Stomach (tissue), 9 donors: ENCODE measurements around the gene RDH16. TPM values are rescaled to one million over a fixed set of nuclear protein-coding genes. Genes with fewer than 3 reads are reported as not detected.
"Not testable (repeated sequence)": the region's sequence is repeated elsewhere in the genome, so short reads cannot be mapped to it uniquely, and the experiment has no call there.

ENCODE experiments used
- DNase-seq, 2 donors: peaks; one replicate each; pipeline versions ENCODE4 v3.0.0 to v3.0.0-alpha.2; 2013 to 2019
- H3K27ac ChIP-seq, 5 donors: fragments of 200-600 bp in 4 of 5; sonication (generic) in 4 of 5; one replicate each; pipeline ENCODE4 v1.5.1; 2013 to 2019; ENCODE audit warnings: mild to moderate bottlenecking in 1 of 5, moderate library complexity in 1 of 5
- H3K27me3 ChIP-seq, 3 donors: fragments of 200-600 bp; sonication (generic); one replicate each; pipeline ENCODE4 v1.5.1; 2017 to 2019; ENCODE audit warnings: mixed run types in 1 of 3
- H3K36me3 ChIP-seq, 4 donors: fragments of 200-600 bp; sonication (generic); 1 replicate in 3 of 4; 2 replicates in 1 of 4; pipeline ENCODE4 v1.5.1; 2016 to 2019
- H3K4me1 ChIP-seq, 4 donors: fragments of 200-600 bp; sonication (generic); one replicate each; pipeline ENCODE4 v1.5.1; 2016 to 2019
- H3K4me3 ChIP-seq, 4 donors: fragments of 200-600 bp; sonication (generic) in 3 of 4; one replicate each; pipeline ENCODE4 v1.5.1; 2016 to 2019; ENCODE audit warnings: mild to moderate bottlenecking in 1 of 4
- H3K9me3 ChIP-seq, 4 donors: fragments of 200-600 bp; sonication (generic); one replicate each; pipeline ENCODE4 v1.5.1; 2016 to 2019
- CTCF ChIP-seq, 7 experiments: fragments of 450-650 bp in 4 of 7; fragments of 200-600 bp in 3 of 7; sonication (generic) in 3 of 7; IDR thresholded peaks; one replicate each; pipeline ENCODE4 v1.5.1; 2016 to 2019; ENCODE audit warnings: antibody characterized with exemption in 7 of 7, control low read depth in 2 of 7, mild to moderate bottlenecking in 1 of 7
- EP300 ChIP-seq: sonication (generic); formaldehyde crosslinking; IDR thresholded peaks from one replicate; pipeline ENCODE4 v1.6.1; 2017; ENCODE audit warnings: antibody characterized with exemption
- POLR2A ChIP-seq, 4 donors: fragments of 450-650 bp; IDR thresholded peaks; one replicate each; pipeline ENCODE4 v1.6.1; 2016; ENCODE audit warnings: antibody characterized with exemption in 4 of 4, control low read depth in 2 of 4, mild to moderate bottlenecking in 1 of 4, moderate library complexity in 1 of 4
- POLR2AphosphoS5 ChIP-seq, 3 donors: sonication (generic); formaldehyde crosslinking; IDR thresholded peaks; one replicate each; pipeline ENCODE4 v1.6.1; 2016; ENCODE audit warnings: antibody characterized with exemption in 3 of 3
- WGBS, 5 donors: extraction: QIAGEN DNeasy Blood & Tissue Kit in 3 of 5; methylation state at CpG; one replicate each; pipeline versions ENCODE4 v1.1.5 to v1.1.7; 2013 to 2018; 5-methylcytosine and 5-hydroxymethylcytosine counted together
- intact Hi-C: fragments of 100-400 bp; cut with DNase I; formaldehyde crosslinking; loops from one replicate; pipeline ENCODE4 v1.15.1; 2023; ENCODE audit warnings: low total_unique reads
- polyA plus RNA-seq, 3 donors: library from polyadenylated mRNA; stranded (reverse); fragments of 200-250 nt; gene quantifications; one replicate each; pipeline ENCODE4 v1.2.3, GENCODE V29; 2013
- total RNA-seq, 5 donors: library from RNA; depleted of rRNA; stranded (reverse); fragments of >200 nt; gene quantifications; one replicate each; pipeline versions ENCODE4 v1.1.0 to v1.2.3, GENCODE V29; 2014 to 2016
- donor health status: healthy with polysubstance abuse.
- donor health status: Bipolar disorder and iron deficiency.
- donor health status: healthy.

The RDH16 gene
- total and polyA plus RNA-seq, 8 donors = 0.37 to 1.0 (median 0.68) TPM; not detected in 5

- no peak for DNase-seq
- Histone ChIP-seq H3K27ac (no peak overlapping the region), H3K4me1 (no peaks in the 10 kb centered on the region), H3K9me3 (no peaks in the 10 kb centered on the region), H3K4me3 (no peak overlapping the region), H3K27me3 (no peaks in the 10 kb centered on the region), H3K36me3 (no peaks in the 10 kb centered on the region)
- intact Hi-C loops = no loop called here
- no peak for TF ChIP-seq POLR2A (IDR thresholded peaks at IDR 0.05)
- TF ChIP-seq EP300 = no peak
- TF ChIP-seq CTCF (IDR thresholded peaks at IDR 0.05) = no peak
- no peak for TF ChIP-seq POLR2AphosphoS5 (IDR thresholded peaks at IDR 0.05)
- 92 to 98% (median 96%) methylated on average over 6 of the region's 6 CpGs for WGBS, 5 donors
Measured at GRCh38 chr12:56980268-56980667, 22.9 kb upstream of the RDH16 start.

GRCh38 chr12:56979628-56980027 is 22.2 kb upstream of the RDH16 start:
- H3K27me3 ChIP-seq = no peaks in the 10 kb centered on the region
- 94 to 100% (median 96%) methylated on average over 3 of the region's 3 CpGs for WGBS, 5 donors
- no peak overlapping the region for H3K4me3 ChIP-seq
- no peak for DNase-seq
- no peaks in the 10 kb centered on the region for H3K4me1 ChIP-seq
- intact Hi-C loops = no loop called here
- no peaks in the 10 kb centered on the region for H3K36me3 ChIP-seq
- no peak overlapping the region for H3K27ac ChIP-seq
- TF ChIP-seq CTCF (IDR thresholded peaks at IDR 0.05) (no peak), POLR2A (IDR thresholded peaks at IDR 0.05) (no peak), EP300 (no peak), POLR2AphosphoS5 (IDR thresholded peaks at IDR 0.05) (no peak)
- H3K9me3 ChIP-seq = no peaks in the 10 kb centered on the region

- no peaks in the 10 kb centered on the region for H3K9me3 ChIP-seq
- no peak for TF ChIP-seq POLR2A (IDR thresholded peaks at IDR 0.05)
- no peak for TF ChIP-seq POLR2AphosphoS5 (IDR thresholded peaks at IDR 0.05)
- no peak for TF ChIP-seq CTCF (IDR thresholded peaks at IDR 0.05)
- no peak for TF ChIP-seq EP300
- no peak overlapping the region for H3K4me3 ChIP-seq
- no peak for DNase-seq
- H3K4me1 ChIP-seq = no peaks in the 10 kb centered on the region
- no peaks in the 10 kb centered on the region for H3K36me3 ChIP-seq
- no peaks in the 10 kb centered on the region for H3K27me3 ChIP-seq
- WGBS, 5 donors = 77 to 95% (median 79%) methylated on average over 3 of the region's 3 CpGs
- no peak overlapping the region for H3K27ac ChIP-seq
- intact Hi-C loops = no loop called here
Measured at GRCh38 chr12:56978397-56979138, 21.2 kb upstream of the RDH16 start.

- H3K4me3 ChIP-seq, H3K27ac ChIP-seq, DNase-seq, H3K27me3 ChIP-seq, intact Hi-C loops, H3K36me3 ChIP-seq, H3K4me1 ChIP-seq, H3K9me3 ChIP-seq: not testable (repeated sequence)
- WGBS, 5 donors = 75 to 92% (median 85%) methylated on average over 4 of the region's 4 CpGs
Measured at GRCh38 chr12:56977361-56977760, 20.0 kb upstream of the RDH16 start.

- WGBS, 5 donors = 76 to 97% (median 90%) methylated on average over 3 of the region's 3 CpGs
- not testable (repeated sequence) for H3K27me3 ChIP-seq, DNase-seq
Measured at GRCh38 chr12:56974224-56974623, 16.8 kb upstream of the RDH16 start.

GRCh38 chr12:56968910-56969309 is 11.5 kb upstream of the RDH16 start:
- H3K4me1 ChIP-seq, intact Hi-C loops, H3K36me3 ChIP-seq, DNase-seq, H3K27me3 ChIP-seq, H3K27ac ChIP-seq, H3K4me3 ChIP-seq: not testable (repeated sequence)
- 64 to 77% (median 69%) methylated on average over 6 of the region's 6 CpGs for WGBS, 5 donors
- peaks cover 0 to 11% (median 8%) of the 10 kb centered on the region in 4 donors for H3K9me3 ChIP-seq

More at GRCh38 chr12:56974224-56974623, 16.8 kb upstream of the RDH16 start:
- H3K4me3 ChIP-seq, H3K27ac ChIP-seq, H3K9me3 ChIP-seq, H3K4me1 ChIP-seq, H3K36me3 ChIP-seq, intact Hi-C loops: not testable (repeated sequence)

- H3K27ac ChIP-seq, DNase-seq, H3K27me3 ChIP-seq, H3K4me3 ChIP-seq, intact Hi-C loops, H3K4me1 ChIP-seq, H3K36me3 ChIP-seq: not testable (repeated sequence)
- H3K9me3 ChIP-seq = peaks cover 0 to 11% (median 8%) of the 10 kb centered on the region in 4 donors
- WGBS, 5 donors = 88 to 91% (median 88%) methylated on average over 13 to 15 of the region's 15 CpGs
Measured at GRCh38 chr12:56965997-56966642, 8.7 kb upstream of the RDH16 start.

- H3K4me3 ChIP-seq, H3K36me3 ChIP-seq, H3K4me1 ChIP-seq, H3K27ac ChIP-seq, DNase-seq, intact Hi-C loops, H3K27me3 ChIP-seq: not testable (repeated sequence)
- peaks cover 0 to 11% (median 8%) of the 10 kb centered on the region in 4 donors for H3K9me3 ChIP-seq
- 86 to 100% (median 99%) methylated on average over 3 to 4 of the region's 4 CpGs for WGBS, 5 donors
Measured at GRCh38 chr12:56965124-56965523, 7.7 kb upstream of the RDH16 start.
